ENCODE measurements around the gene PRSS12. TPM values are rescaled to one million over a fixed set of nuclear protein-coding genes. Genes with fewer than 3 reads are reported as not detected.

Gene PRSS12
- total and polyA plus RNA-seq, 2 donors (not counting 1 experiment from before 2014, with no cell fraction given): not detected

- Mint-ChIP-seq H3K27me3 (peaks cover 42% of the 10 kb centered on the region), H3K4me3 (no peak overlapping the region), H3K27ac (no peak overlapping the region), H3K9me3 (ENCODE audit: insufficient read depth) (no peaks in the 10 kb centered on the region), H3K4me1 (no peaks in the 10 kb centered on the region)
- Histone ChIP-seq H3K9me3 (ENCODE audit: control extremely low read depth in 1 of 3, control insufficient read depth in 2 of 3, insufficient read depth in 1 of 3, low read length in 2 of 3) (no peaks in the 10 kb centered on the region), H3K36me3 (replicated peaks in 1 of 2; ENCODE audit: control extremely low read depth in 1 of 2, control insufficient read depth in 1 of 2, extremely low read depth in 1 of 2, insufficient read depth in 2 of 2, low read length in 1 of 2) (no peaks in the 10 kb centered on the region), H3K4me2 (replicated peaks; ENCODE audit: low read depth, low read length, poor library complexity, severe bottlenecking) (no peak overlapping the region), H3K27me3 (replicated peaks in 1 of 4; ENCODE audit: control extremely low read depth in 1 of 4, control insufficient read depth in 3 of 4, insufficient read depth in 4 of 4, low read length in 3 of 4) (peaks cover 0 to 7% (median 2%) of the 10 kb centered on the region in 4 experiments), H3K4me3 (ENCODE audit: control extremely low read depth in 1 of 5, extremely low read depth in 1 of 5, insufficient read depth in 1 of 5, low read depth in 2 of 5, low read length in 4 of 5) (no peak overlapping the region), H3K79me2 (ENCODE audit: control insufficient read depth, insufficient read depth, low read length) (no peaks in the 10 kb centered on the region), H2AFZ (ENCODE audit: insufficient read depth, low read depth, low read length, poor library complexity, severe bottlenecking) (no peak overlapping the region), H3K9ac (ENCODE audit: low read length) (no peak overlapping the region), H3K27ac (ENCODE audit: low read length in 2 of 2) (no peak overlapping the region), H3K4me1 (ENCODE audit: control insufficient read depth in 2 of 2, insufficient read depth in 2 of 2, low read length in 2 of 2) (no peaks in the 10 kb centered on the region), H4K20me1 (ENCODE audit: control insufficient read depth, insufficient read depth, low read length, poor library complexity, severe bottlenecking) (no peaks in the 10 kb centered on the region)
- WGBS (ENCODE audit: insufficient coverage): no CpG with 5 or more reads among the region's 1 CpG
- DNase-seq (no peak), ATAC-seq (ENCODE audit: low read depth) (no peak)
- ChIA-PET POLR2A (no interaction called here), CTCF (no interaction called here)
- TF ChIP-seq EZH2 (IDR thresholded peaks at IDR 0.05; ENCODE audit: borderline replicate concordance, insufficient read depth, low read depth, low read length, poor library complexity, severe bottlenecking): no peak
- TF ChIP-seq CTCF (IDR thresholded peaks at IDR 0.05): no peak
- intact Hi-C loops (cut with micrococcal nuclease): no loop called here
These were observed 7.0 kb downstream of the PRSS12 start for GRCh38 chr4:118345813-118346212.

- Histone ChIP-seq H3K79me2 (ENCODE audit: control insufficient read depth, insufficient read depth, low read length) (no peaks in the 10 kb centered on the region), H3K36me3 (replicated peaks in 1 of 2; ENCODE audit: control extremely low read depth in 1 of 2, control insufficient read depth in 1 of 2, extremely low read depth in 1 of 2, insufficient read depth in 2 of 2, low read length in 1 of 2) (no peaks in the 10 kb centered on the region), H3K4me1 (ENCODE audit: control insufficient read depth in 2 of 2, insufficient read depth in 2 of 2, low read length in 2 of 2) (no peaks in the 10 kb centered on the region), H3K27ac (ENCODE audit: low read length in 2 of 2) (no peak overlapping the region), H3K9me3 (ENCODE audit: control extremely low read depth in 1 of 3, control insufficient read depth in 2 of 3, insufficient read depth in 1 of 3, low read length in 2 of 3) (no peaks in the 10 kb centered on the region), H3K4me2 (replicated peaks; ENCODE audit: low read depth, low read length, poor library complexity, severe bottlenecking) (no peak overlapping the region), H3K4me3 (ENCODE audit: control extremely low read depth in 1 of 5, extremely low read depth in 1 of 5, insufficient read depth in 1 of 5, low read depth in 2 of 5, low read length in 4 of 5) (no peak overlapping the region), H2AFZ (ENCODE audit: insufficient read depth, low read depth, low read length, poor library complexity, severe bottlenecking) (no peak overlapping the region), H4K20me1 (ENCODE audit: control insufficient read depth, insufficient read depth, low read length, poor library complexity, severe bottlenecking) (no peaks in the 10 kb centered on the region), H3K27me3 (replicated peaks in 1 of 4; ENCODE audit: control extremely low read depth in 1 of 4, control insufficient read depth in 3 of 4, insufficient read depth in 4 of 4, low read length in 3 of 4) (peaks cover 0 to 7% (median 0%) of the 10 kb centered on the region in 4 experiments), H3K9ac (ENCODE audit: low read length) (no peak overlapping the region)
- intact Hi-C loops (cut with micrococcal nuclease): no loop called here
- H3K27me3 Mint-ChIP-seq: peaks cover 35% of the 10 kb centered on the region
- ATAC-seq (ENCODE audit: low read depth) (no peak), DNase-seq (no peak)
- TF ChIP-seq EZH2 (IDR thresholded peaks at IDR 0.05; ENCODE audit: borderline replicate concordance, insufficient read depth, low read depth, low read length, poor library complexity, severe bottlenecking): no peak
- TF ChIP-seq CTCF (IDR thresholded peaks at IDR 0.05): no peak
- ChIA-PET CTCF (no interaction called here), POLR2A (no interaction called here)
- H3K4me1 Mint-ChIP-seq: no peaks in the 10 kb centered on the region
- no peaks in the 10 kb centered on the region for H3K9me3 Mint-ChIP-seq (ENCODE audit: insufficient read depth)
- no peak overlapping the region for H3K4me3 Mint-ChIP-seq
- no peak overlapping the region for H3K27ac Mint-ChIP-seq
These were observed 8.0 kb downstream of the PRSS12 start for GRCh38 chr4:118344801-118345200.
